Pancreas (tissue), 10 donors: ENCODE data around the gene ROBO1. TPM values are rescaled to one million over a fixed set of nuclear protein-coding genes. Genes with fewer than 3 reads are reported as not detected.
A peak's percentile ranks its signal among the peaks of the same experiment; 100 is the strongest.

Experiments
- ATAC-seq, 4 donors: fragments of 200-7000 bp; cut with Tn5 transposase; one replicate each; pipeline versions ENCODE4 v1.8.0 to v1.9.1; 2020; ENCODE audit warnings: mild to moderate bottlenecking in 4 of 4, moderate library complexity in 4 of 4
- DNase-seq, 6 donors: peaks; one replicate each; pipeline ENCODE4 v3.0.0-alpha.2; 2020
- FAIRE-seq: peaks from 2 replicates; lab custom pipeline; 2012; peaks lifted over from hg19 to GRCh38; lab: Jason Lieb, UNC
- H3K27ac ChIP-seq, 4 donors: fragments of 200-600 bp; sonication (generic); 1 replicate in 3 of 4; 2 replicates in 1 of 4; pipeline versions ENCODE4 v1.5.0 to v1.8.0; 2020
- H3K27me3 ChIP-seq, 4 donors: fragments of 200-600 bp; one replicate each; pipeline ENCODE4 v1.8.0; 2021
- H3K36me3 ChIP-seq, 3 donors: fragments of 200-600 bp; sonication (generic) in 1 of 3; one replicate each; pipeline versions ENCODE4 v1.5.0 to v1.8.0; 2020 to 2021
- H3K4me1 ChIP-seq, 3 donors: fragments of 200-600 bp; one replicate each; pipeline ENCODE4 v1.8.0; 2021
- H3K4me3 ChIP-seq, 4 donors: fragments of 200-600 bp; sonication (generic) in 2 of 4; one replicate each; pipeline versions ENCODE4 v1.5.0 to v1.8.0; 2020 to 2021
- H3K9me3 ChIP-seq, 4 donors: fragments of 200-600 bp; one replicate each; pipeline ENCODE4 v1.8.0; 2021
- WGBS, 2 donors: extraction: QIAGEN DNeasy Blood & Tissue Kit; methylation state at CpG; one replicate each; pipeline ENCODE4 v1.1.7; 2013; 5-methylcytosine and 5-hydroxymethylcytosine counted together
- intact Hi-C, 3 donors: fragments of 100-400 bp; cut with DNase I; formaldehyde crosslinking; loops; one replicate each; pipeline versions ENCODE4 v1.11.1 to v1.14.2; 2022
- polyA plus RNA-seq, 2 donors: library from polyadenylated mRNA; stranded (reverse); fragments of 200-250 nt; gene quantifications; one replicate each; pipeline ENCODE4 v1.2.3, GENCODE V29; 2013
- total RNA-seq, 6 donors: library from RNA; stranded (reverse); fragmentation: NEBNext Ultra II Directional in 4 of 6; extraction: Animal tissue kit (Norgen Biotek cat#: 25700) in 4 of 6; gene quantifications; one replicate each; pipeline versions ENCODE4 v1.2.1 to v1.2.4, GENCODE V29; 2021 to 2023
- TF ChIP-seq, protein P1 (sequence below), 4 donors: fragments of 200-600 bp; sonication (generic) in 3 of 4; IDR thresholded peaks; one replicate each; pipeline versions ENCODE4 v1.5.0 to v1.8.0; 2021; ENCODE audit warnings: antibody characterized with exemption in 4 of 4
- donor health status: healthy with polysubstance abuse.
- donor health status: DM: no; HTN: no; CAD: no; lungs with moderate emphysema.
- donor health status: DM: no; HTN: no; CAD: no.
- donor health status: control.
- donor health status: control.
- donor health status: Bipolar disorder and iron deficiency.
- donor health status: DM: yes; HTN: yes; CAD: no.
- donor health status: DM: no; HTN: no; CAD: no.
- donor health status: DM: no; HTN: no; CAD: no.
- donor health status: DM: yes; HTN: yes; CAD: no.

Gene ROBO1
- total and polyA plus RNA-seq, 8 donors: 0.51 to 8.5 (median 2.8) TPM

DNA sequence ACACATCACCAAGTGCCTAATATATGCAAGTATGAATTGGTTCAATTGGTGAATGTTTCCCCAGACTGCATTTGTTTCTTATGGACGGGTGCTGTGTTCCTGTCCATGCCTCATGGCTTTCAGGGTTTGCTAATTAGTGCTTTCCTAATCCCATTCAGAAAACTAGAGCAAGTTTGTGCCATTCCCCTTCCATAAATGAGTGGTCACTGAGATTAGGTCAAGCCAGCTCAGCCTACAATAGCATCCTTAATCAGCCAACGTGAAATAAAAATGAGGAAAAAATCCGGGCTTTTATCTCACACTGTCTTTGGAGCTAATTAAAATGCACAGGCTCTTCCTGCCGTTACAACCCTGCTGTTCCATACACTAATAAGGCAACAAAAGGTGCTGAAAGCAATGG lies 788.8 kb downstream of the ROBO1 start:
- WGBS, 2 donors: 30 to 31% methylated on average over 4 of the region's 4 CpGs
- no peak for FAIRE-seq
- TF ChIP-seq, protein P1, sequence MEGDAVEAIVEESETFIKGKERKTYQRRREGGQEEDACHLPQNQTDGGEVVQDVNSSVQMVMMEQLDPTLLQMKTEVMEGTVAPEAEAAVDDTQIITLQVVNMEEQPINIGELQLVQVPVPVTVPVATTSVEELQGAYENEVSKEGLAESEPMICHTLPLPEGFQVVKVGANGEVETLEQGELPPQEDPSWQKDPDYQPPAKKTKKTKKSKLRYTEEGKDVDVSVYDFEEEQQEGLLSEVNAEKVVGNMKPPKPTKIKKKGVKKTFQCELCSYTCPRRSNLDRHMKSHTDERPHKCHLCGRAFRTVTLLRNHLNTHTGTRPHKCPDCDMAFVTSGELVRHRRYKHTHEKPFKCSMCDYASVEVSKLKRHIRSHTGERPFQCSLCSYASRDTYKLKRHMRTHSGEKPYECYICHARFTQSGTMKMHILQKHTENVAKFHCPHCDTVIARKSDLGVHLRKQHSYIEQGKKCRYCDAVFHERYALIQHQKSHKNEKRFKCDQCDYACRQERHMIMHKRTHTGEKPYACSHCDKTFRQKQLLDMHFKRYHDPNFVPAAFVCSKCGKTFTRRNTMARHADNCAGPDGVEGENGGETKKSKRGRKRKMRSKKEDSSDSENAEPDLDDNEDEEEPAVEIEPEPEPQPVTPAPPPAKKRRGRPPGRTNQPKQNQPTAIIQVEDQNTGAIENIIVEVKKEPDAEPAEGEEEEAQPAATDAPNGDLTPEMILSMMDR (IDR thresholded peaks at IDR 0.05): no peak

DNA sequence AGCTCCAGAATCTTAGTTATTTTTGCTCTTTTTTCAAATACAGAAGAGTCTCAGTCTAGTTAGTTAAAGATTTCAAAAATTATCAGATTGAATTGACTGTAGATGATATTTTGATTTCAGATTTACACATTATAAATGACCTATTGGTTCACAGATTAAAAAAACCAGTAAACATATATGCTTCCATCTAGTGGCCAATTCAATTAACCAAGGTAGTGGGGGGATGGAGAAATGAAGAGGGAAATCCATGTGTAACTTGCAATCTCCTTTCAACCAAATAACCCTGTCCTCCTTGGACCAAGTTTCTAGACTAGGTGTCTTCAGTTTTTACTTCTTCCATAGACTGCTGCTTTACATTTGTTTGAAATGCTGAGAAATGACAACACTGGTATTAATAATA lies 789.8 kb downstream of the ROBO1 start:
- Histone ChIP-seq H3K4me1 (no peaks in the 10 kb centered on the region), H3K27ac (no peak overlapping the region), H3K9me3 (no peaks in the 10 kb centered on the region), H3K36me3 (no peaks in the 10 kb centered on the region), H3K4me3 (no peak overlapping the region), H3K27me3 (no peaks in the 10 kb centered on the region)
- intact Hi-C loops: no loop called here
- DNase-seq (no peak), FAIRE-seq (no peak), ATAC-seq (no peak)
- TF ChIP-seq, protein P1 (IDR thresholded peaks at IDR 0.05): no peak

More for the DNA sequence above, 788.8 kb downstream of the ROBO1 start:
- no peaks in the 10 kb centered on the region for H3K4me1 ChIP-seq
- no peak overlapping the region for H3K4me3 ChIP-seq
- ATAC-seq (no peak), DNase-seq (no peak)
- H3K27ac ChIP-seq: no peak overlapping the region
- no peaks in the 10 kb centered on the region for H3K36me3 ChIP-seq
- H3K27me3 ChIP-seq: no peaks in the 10 kb centered on the region
- intact Hi-C loops: no loop called here
- H3K9me3 ChIP-seq: no peaks in the 10 kb centered on the region

GRCh38 chr3:78977073-78977472 lies 790.7 kb downstream of the ROBO1 start:
- ATAC-seq (no peak), FAIRE-seq (no peak), DNase-seq (no peak)
- no peaks in the 10 kb centered on the region for H3K9me3 ChIP-seq
- no peaks in the 10 kb centered on the region for H3K4me1 ChIP-seq
- TF ChIP-seq, protein P1 (IDR thresholded peaks at IDR 0.05): no peak
- intact Hi-C loops: no loop called here
- H3K27me3 ChIP-seq: no peaks in the 10 kb centered on the region
- no peaks in the 10 kb centered on the region for H3K36me3 ChIP-seq
- H3K27ac ChIP-seq: no peak overlapping the region
- no peak overlapping the region for H3K4me3 ChIP-seq

DNA sequence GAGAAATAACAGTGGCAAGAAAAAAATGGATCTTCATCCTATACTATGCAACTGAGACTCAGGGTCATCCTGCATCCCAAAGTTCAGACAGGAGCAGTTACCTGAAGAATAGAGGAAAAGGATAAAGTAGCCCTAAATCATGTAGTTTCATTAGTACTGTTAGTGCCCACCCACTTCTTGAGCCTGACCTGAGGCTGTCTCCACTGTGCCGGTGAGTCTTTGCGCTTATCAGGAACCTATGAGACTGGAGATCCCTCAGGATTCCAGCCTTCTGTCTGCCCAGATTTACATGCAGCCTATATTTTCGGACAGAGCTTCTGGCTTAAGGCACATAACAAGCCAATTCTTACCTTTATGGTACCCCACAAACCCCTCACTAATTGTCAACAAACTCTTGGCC lies 791.6 kb downstream of the ROBO1 start:
- H3K9me3 ChIP-seq: no peaks in the 10 kb centered on the region
- no peaks in the 10 kb centered on the region for H3K36me3 ChIP-seq
- intact Hi-C loops: no loop called here
- no peak for ATAC-seq
- H3K4me1 ChIP-seq: no peaks in the 10 kb centered on the region
- FAIRE-seq: no peak
- DNase-seq: no peak
- H3K27ac ChIP-seq: no peak overlapping the region
- H3K27me3 ChIP-seq: no peaks in the 10 kb centered on the region
- H3K4me3 ChIP-seq: no peak overlapping the region
- 56 to 79% methylated on average over 3 of the region's 3 CpGs for WGBS, 2 donors
- TF ChIP-seq, protein P1 (IDR thresholded peaks at IDR 0.05): no peak

DNA sequence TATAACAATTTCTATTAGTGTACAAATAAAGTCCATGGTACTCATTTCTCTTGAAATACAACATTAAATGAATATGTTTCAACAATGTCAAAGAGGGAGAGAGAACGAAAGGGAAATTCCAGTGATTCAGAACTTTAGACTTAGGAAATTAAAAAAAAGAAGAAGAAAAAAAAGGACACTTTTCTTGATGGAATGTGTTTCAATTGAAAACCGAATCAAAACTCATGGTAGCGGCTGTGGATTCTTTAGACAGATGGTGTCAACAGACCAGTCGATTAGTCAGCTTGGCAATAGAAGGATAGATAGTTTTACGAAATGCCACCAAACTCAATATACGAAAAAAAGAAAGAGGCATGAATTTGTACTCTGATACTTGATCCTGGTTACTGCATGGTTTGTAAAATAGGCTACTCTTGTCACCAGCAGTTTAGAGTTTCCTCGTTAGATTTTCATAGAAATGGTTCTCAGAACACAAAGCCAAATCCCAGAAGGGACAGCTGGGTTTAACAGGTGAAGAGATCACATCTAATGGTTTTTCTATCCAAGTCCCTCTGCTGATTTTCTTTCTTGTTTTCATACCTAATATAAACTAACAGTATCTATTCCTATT lies 793.5 kb downstream of the ROBO1 start:
- no peak overlapping the region for H3K27ac ChIP-seq
- no peaks in the 10 kb centered on the region for H3K4me1 ChIP-seq
- H3K36me3 ChIP-seq: no peaks in the 10 kb centered on the region
- no peak for DNase-seq
- no peaks in the 10 kb centered on the region for H3K27me3 ChIP-seq
- 66 to 79% methylated on average over 7 of the region's 7 CpGs for WGBS, 2 donors
- TF ChIP-seq, protein P1 (IDR thresholded peaks at IDR 0.05): no peak
- no peak overlapping the region for H3K4me3 ChIP-seq
- H3K9me3 ChIP-seq: no peaks in the 10 kb centered on the region
- intact Hi-C loops: no loop called here
- no peak for ATAC-seq
- peak; percentile 17 for FAIRE-seq
